Endothelial cell of umbilical vein (primary cell): Measurements from ENCODE around the gene LEO1. TPM values are rescaled to one million over a fixed set of nuclear protein-coding genes. Genes with fewer than 3 reads are reported as not detected.

Source experiments
- BruUV-seq: library from RNA; stranded (reverse); fragments of 400-500 nt; replicated peaks from 2 replicates; lab custom pipeline; 2021; lab: Mats Ljungman, UMichigan
- CTCF ChIA-PET: fragments of 300-600, 350-600 bp; sonication (Branson Sonifier 250); formaldehyde crosslinking; loops from one replicate; lab custom pipeline; 2021; ENCODE audit warnings: antibody characterized with exemption, inconsistent platforms; lab: Charles Lee
- POLR2A ChIA-PET: fragments of 300-600, 350-600 bp; sonication (Branson Sonifier 250); formaldehyde crosslinking; loops from one replicate; lab custom pipeline; 2021; ENCODE audit warnings: antibody characterized with exemption, inconsistent platforms; lab: Charles Lee
- DNase-seq: peaks from one replicate; pipeline ENCODE4 v3.0.0-alpha.2; 2011; ENCODE audit warnings: low read depth, low spot score
- FAIRE-seq: peaks from 2 replicates; lab custom pipeline; 2011; peaks lifted over from hg19 to GRCh38; lab: Jason Lieb, UNC
- H2AFZ ChIP-seq: 2 replicates; pipeline ENCODE4 v1.6.0; 2012; ENCODE audit warnings: low read depth, low read length, control low read depth, inconsistent platforms
- H3K27ac ChIP-seq: 2 replicates; pipeline ENCODE4 v1.5.1; 2011; ENCODE audit warnings: low read depth, mild to moderate bottlenecking, control low read depth, low read length, moderate library complexity; ENCODE audit not compliant: insufficient read depth
- H3K27me3 ChIP-seq, 2 experiments: 2 replicates each; pipeline versions ENCODE4 v1.6.0 to v1.6.1; 2011; ENCODE audit warnings: low read length in 2 of 2, mixed read lengths in 1 of 2; ENCODE audit not compliant: control insufficient read depth in 2 of 2, insufficient read depth in 2 of 2
- H3K36me3 ChIP-seq, 2 experiments: 2 replicates in 1 of 2; 3 replicates in 1 of 2; pipeline ENCODE4 v1.5.1; 2011; ENCODE audit warnings: low read length in 2 of 2, mild to moderate bottlenecking in 1 of 2, moderate library complexity in 1 of 2; ENCODE audit not compliant: control insufficient read depth in 2 of 2, insufficient read depth in 2 of 2; ENCODE audit errors: extremely low read depth in 1 of 2
- H3K4me1 ChIP-seq: 3 replicates; pipeline ENCODE4 v1.5.1; 2011; ENCODE audit warnings: mild to moderate bottlenecking, low read length; ENCODE audit not compliant: control insufficient read depth, insufficient read depth; ENCODE audit errors: extremely low read depth
- H3K4me2 ChIP-seq: 2 replicates; pipeline ENCODE4 v1.6.1; 2011; ENCODE audit warnings: low read length, control low read depth, mixed read lengths; ENCODE audit not compliant: insufficient read depth
- H3K4me3 ChIP-seq, 3 experiments: fragments of 200-600 bp in 1 of 3; sonication (generic), shearing (Covaris generic) in 1 of 3; replicated peaks in 1 of 3; 2 replicates each; pipeline ENCODE4 v1.5.1; 2011 to 2016; ENCODE audit warnings: control low read depth in 3 of 3, low read length in 3 of 3, mild to moderate bottlenecking in 2 of 3, inconsistent platforms in 1 of 3, low read depth in 1 of 3, moderate library complexity in 1 of 3; ENCODE audit not compliant: insufficient read depth in 1 of 3
- H3K79me2 ChIP-seq: 2 replicates; pipeline ENCODE4 v1.6.0; 2012; ENCODE audit warnings: low read length, inconsistent platforms; ENCODE audit not compliant: control insufficient read depth, insufficient read depth
- H3K9ac ChIP-seq: replicated peaks from 2 replicates; pipeline ENCODE3; 2011; ENCODE audit warnings: low read length, control low read depth; ENCODE audit not compliant: insufficient read depth; ENCODE audit errors: extremely low read depth
- H3K9me1 ChIP-seq: replicated peaks from 3 replicates; pipeline ENCODE4 v1.6.0; 2011; ENCODE audit warnings: mild to moderate bottlenecking, low read length; ENCODE audit not compliant: control insufficient read depth, insufficient read depth; ENCODE audit errors: extremely low read depth
- H3K9me3 ChIP-seq: replicated peaks from 2 replicates; pipeline ENCODE4 v1.5.1; 2012; ENCODE audit warnings: low read length, inconsistent platforms; ENCODE audit not compliant: control insufficient read depth, insufficient read depth
- H4K20me1 ChIP-seq: replicated peaks from 2 replicates; pipeline ENCODE3; 2011; ENCODE audit warnings: mild to moderate bottlenecking, low read length; ENCODE audit not compliant: control insufficient read depth, insufficient read depth; ENCODE audit errors: extremely low read depth
- EZH2 ChIP-seq: IDR thresholded peaks from 2 replicates; pipeline ENCODE4 v1.6.1; 2012; ENCODE audit warnings: borderline replicate concordance, low read depth, mild to moderate bottlenecking, moderate library complexity, low read length, inconsistent platforms; ENCODE audit not compliant: severe bottlenecking
- FOS ChIP-seq: IDR thresholded peaks from 2 replicates; pipeline ENCODE4 v1.6.1; 2011; ENCODE audit warnings: mild to moderate bottlenecking, low read length, moderate library complexity, borderline replicate concordance; ENCODE audit not compliant: insufficient read depth
- GATA2 ChIP-seq: IDR thresholded peaks from 2 replicates; pipeline ENCODE4 v1.7.0; 2011; ENCODE audit warnings: low read depth, mild to moderate bottlenecking, moderate library complexity, mixed read lengths, low read length; ENCODE audit not compliant: insufficient read length, insufficient read depth
- JUN ChIP-seq: IDR thresholded peaks from 2 replicates; pipeline ENCODE4 v1.6.1; 2011; ENCODE audit warnings: borderline replicate concordance, low read depth; ENCODE audit not compliant: insufficient read length, insufficient read depth
- MYC ChIP-seq: IDR thresholded peaks from one replicate; pipeline ENCODE4 v1.6.1; 2011; ENCODE audit warnings: mild to moderate bottlenecking, low read depth, low read length
- POLR2A ChIP-seq: IDR thresholded peaks from 2 replicates; pipeline ENCODE4 v1.6.1; 2012; ENCODE audit warnings: low read depth, mild to moderate bottlenecking, control low read depth, low read length
- POLR2AphosphoS5 ChIP-seq: IDR thresholded peaks from 2 replicates; pipeline ENCODE4 v1.6.1; 2012; ENCODE audit warnings: low read depth, mild to moderate bottlenecking, control low read depth, low read length, moderate library complexity; ENCODE audit not compliant: insufficient read depth
- dilution Hi-C: fragments of 300-500 bp; cut with MboI; formaldehyde crosslinking; loops from one replicate; pipeline ENCODE4 v1.15.0; 2019; ENCODE audit warnings: low sequenced_read_pairs; ENCODE audit not compliant: extremely low pct_ligation_motif_present
- intact Hi-C: fragments of 100-400 bp; cut with micrococcal nuclease; formaldehyde crosslinking; loops from one replicate; pipeline ENCODE4 v1.10.0; 2022
- polyA plus RNA-seq, 4 experiments: library from polyadenylated mRNA; depleted of rRNA in 3 of 4; stranded (reverse) in 3 of 4; unstranded in 1 of 4; fragments of >200 nt; gene quantifications; 2 replicates each; pipeline versions ENCODE4 v1.2.1 to v1.2.3, GENCODE V29; 2011 to 2012; ENCODE audit warnings: missing spikeins in 1 of 4
- total RNA-seq: library from RNA; stranded (reverse); gene quantifications from 2 replicates; pipeline ENCODE4 v1.2.3, GENCODE V29; 2021
- TF ChIP-seq, protein P1 (sequence below), 2 donors: IDR thresholded peaks; 1 replicate in 1 of 2; 2 replicates in 1 of 2; pipeline ENCODE4 v1.5.1; 2011; ENCODE audit warnings: low read length in 2 of 2, mild to moderate bottlenecking in 2 of 2, moderate library complexity in 2 of 2, control low read depth in 1 of 2, inconsistent platforms in 1 of 2, low read depth in 1 of 2; ENCODE audit not compliant: insufficient read depth in 1 of 2; ENCODE audit errors: extremely low read depth in 1 of 2
- TF ChIP-seq, protein P2 (sequence below): IDR thresholded peaks from 2 replicates; pipeline ENCODE4 v1.6.1; 2011; ENCODE audit not compliant: insufficient read depth, insufficient read length

The LEO1 gene
- total and polyA plus RNA-seq, 2 donors (not counting 3 experiments of a cell fraction or from before 2014, with no cell fraction given): 1.3 to 28.0 TPM

DNA sequence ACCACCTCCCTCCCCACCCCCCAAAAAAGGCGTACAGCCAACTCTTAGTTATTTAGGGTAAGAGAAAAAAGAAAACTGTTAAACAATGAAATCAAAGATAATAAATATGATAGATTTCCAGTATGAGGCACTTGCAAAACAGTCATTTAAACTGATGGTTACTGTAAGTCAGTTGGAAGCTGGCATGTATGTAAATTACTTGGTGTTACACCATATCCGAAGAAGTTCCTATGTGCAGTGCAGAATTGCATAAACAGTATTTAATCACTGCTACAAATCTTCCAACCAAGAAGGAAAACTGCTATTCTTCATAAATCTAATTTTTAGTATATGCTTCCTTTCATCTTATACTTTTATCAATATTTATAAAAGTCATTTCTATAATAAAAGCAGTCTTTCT lies 62.0 kb downstream of the LEO1 start:
- Histone ChIP-seq H3K4me2 (no peak overlapping the region), H3K27ac (no peak overlapping the region), H4K20me1 (no peaks in the 10 kb centered on the region), H3K9me3 (no peaks in the 10 kb centered on the region), H3K79me2 (no peaks in the 10 kb centered on the region), H3K36me3 (peaks cover 1 to 8% of the 10 kb centered on the region in 2 experiments), H3K9ac (no peak overlapping the region), H2AFZ (no peak overlapping the region), H3K9me1 (no peaks in the 10 kb centered on the region), H3K4me3 (no peak overlapping the region), H3K4me1 (no peaks in the 10 kb centered on the region), H3K27me3 (no peaks in the 10 kb centered on the region)
- dilution Hi-C loops: no loop called here
- ChIA-PET CTCF (interaction anchor here (0.6 kb wide), 1 partner anchor 343 kb away, joined by 3 read pairs; no protein-coding TSS in a partner anchor), POLR2A (no interaction called here)
- intact Hi-C loops: loop anchor here (5.0 to 10.0 kb wide), 2 partner anchors 257 to 315 kb away; no protein-coding TSS in a partner anchor
- no TSS peak for BruUV-seq
- TF ChIP-seq GATA2 (no peak), EZH2 (no peak), POLR2A (no peak), MYC (no peak), JUN (no peak), FOS (no peak), POLR2AphosphoS5 (no peak)
- TF ChIP-seq, protein P1, sequence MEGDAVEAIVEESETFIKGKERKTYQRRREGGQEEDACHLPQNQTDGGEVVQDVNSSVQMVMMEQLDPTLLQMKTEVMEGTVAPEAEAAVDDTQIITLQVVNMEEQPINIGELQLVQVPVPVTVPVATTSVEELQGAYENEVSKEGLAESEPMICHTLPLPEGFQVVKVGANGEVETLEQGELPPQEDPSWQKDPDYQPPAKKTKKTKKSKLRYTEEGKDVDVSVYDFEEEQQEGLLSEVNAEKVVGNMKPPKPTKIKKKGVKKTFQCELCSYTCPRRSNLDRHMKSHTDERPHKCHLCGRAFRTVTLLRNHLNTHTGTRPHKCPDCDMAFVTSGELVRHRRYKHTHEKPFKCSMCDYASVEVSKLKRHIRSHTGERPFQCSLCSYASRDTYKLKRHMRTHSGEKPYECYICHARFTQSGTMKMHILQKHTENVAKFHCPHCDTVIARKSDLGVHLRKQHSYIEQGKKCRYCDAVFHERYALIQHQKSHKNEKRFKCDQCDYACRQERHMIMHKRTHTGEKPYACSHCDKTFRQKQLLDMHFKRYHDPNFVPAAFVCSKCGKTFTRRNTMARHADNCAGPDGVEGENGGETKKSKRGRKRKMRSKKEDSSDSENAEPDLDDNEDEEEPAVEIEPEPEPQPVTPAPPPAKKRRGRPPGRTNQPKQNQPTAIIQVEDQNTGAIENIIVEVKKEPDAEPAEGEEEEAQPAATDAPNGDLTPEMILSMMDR (IDR thresholded peaks at IDR 0.05; ENCODE audit: extremely low read depth in 1 of 2, insufficient read depth in 1 of 2, low read depth in 1 of 2, low read length in 2 of 2): no peak
- TF ChIP-seq, protein P2, sequence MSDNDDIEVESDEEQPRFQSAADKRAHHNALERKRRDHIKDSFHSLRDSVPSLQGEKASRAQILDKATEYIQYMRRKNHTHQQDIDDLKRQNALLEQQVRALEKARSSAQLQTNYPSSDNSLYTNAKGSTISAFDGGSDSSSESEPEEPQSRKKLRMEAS: no peak
- DNase-seq: no peak
- FAIRE-seq: no peak
